Ishikawa (cell line): ENCODE results near the gene CBX8.

Source experiments
- CEBPB ChIP-seq: IDR thresholded peaks from 2 replicates; pipeline ENCODE4 v1.6.1; 2012
- EGR1 ChIP-seq: IDR thresholded peaks from 2 replicates; pipeline ENCODE4 v1.6.1; 2012
- FOXM1 ChIP-seq: IDR thresholded peaks from 2 replicates; pipeline ENCODE4 v1.6.1; 2012; ENCODE audit warnings: low read depth, borderline replicate concordance
- MAX ChIP-seq: IDR thresholded peaks from 2 replicates; pipeline ENCODE4 v1.6.1; 2012
- NFIC ChIP-seq: IDR thresholded peaks from 2 replicates; pipeline ENCODE4 v1.6.1; 2012
- RAD21 ChIP-seq: IDR thresholded peaks from 2 replicates; pipeline ENCODE4 v1.6.1; 2012; ENCODE audit warnings: low read depth
- TCF12 ChIP-seq: IDR thresholded peaks from 2 replicates; pipeline ENCODE4 v1.6.1; 2012; ENCODE audit warnings: low read depth
- ZBTB7A ChIP-seq: IDR thresholded peaks from 2 replicates; pipeline ENCODE4 v1.6.1; 2012; ENCODE audit warnings: low read depth
- TF ChIP-seq, protein P1 (sequence below): IDR thresholded peaks from 2 replicates; pipeline ENCODE4 v1.6.1; 2012; ENCODE audit warnings: low read depth, mild to moderate bottlenecking

DNA sequence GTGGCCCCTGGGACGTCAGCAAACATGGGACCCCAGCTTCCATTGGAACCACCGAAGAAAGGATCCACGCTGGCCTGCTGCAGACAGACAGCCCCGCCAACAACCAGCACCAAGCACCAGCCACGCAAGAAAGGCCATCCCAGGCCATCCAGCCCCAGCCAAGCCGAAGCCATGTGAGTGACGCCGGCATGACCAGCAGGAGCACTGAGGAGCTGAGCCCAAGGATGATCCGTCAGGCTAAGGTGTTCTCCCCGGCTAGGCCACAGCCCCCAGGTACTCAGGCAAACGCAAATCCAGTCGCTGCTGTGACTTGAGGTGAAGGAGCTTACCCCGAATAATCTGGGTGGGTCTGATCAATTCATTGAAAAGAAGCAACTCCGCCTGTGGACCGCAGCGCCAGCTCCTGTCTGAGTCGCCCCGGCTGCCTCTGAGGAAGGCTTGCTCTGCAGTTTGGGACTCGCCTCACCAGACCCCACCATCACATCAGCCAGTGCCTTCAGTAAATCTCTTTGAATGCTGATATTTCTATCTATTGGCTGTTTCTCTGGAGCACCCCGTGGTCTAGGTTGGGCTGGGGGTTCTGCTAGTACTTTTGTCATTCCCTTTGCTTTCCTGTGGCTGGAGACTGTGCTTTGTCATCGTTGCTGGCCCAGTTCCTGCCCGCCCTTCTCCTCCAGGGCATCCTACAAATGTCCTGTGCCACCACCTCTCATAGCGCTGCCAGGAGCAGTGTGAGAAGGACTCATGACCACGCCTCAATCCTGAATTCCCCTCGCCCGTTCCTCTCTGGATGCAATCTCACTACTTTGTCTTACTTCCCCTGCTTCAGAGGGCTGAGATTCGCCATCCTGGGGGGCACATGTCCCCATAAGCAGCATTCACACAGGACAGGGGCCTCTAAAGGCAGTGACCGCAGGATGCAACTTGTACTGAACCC, 27.0 kb downstream of the CBX8 start:
- TF ChIP-seq FOXM1 (no peak), RAD21 (no peak), ZBTB7A (no peak), CEBPB (no peak), EGR1 (no peak), TCF12 (no peak), NFIC (no peak), MAX (no peak)
- TF ChIP-seq, protein P1, sequence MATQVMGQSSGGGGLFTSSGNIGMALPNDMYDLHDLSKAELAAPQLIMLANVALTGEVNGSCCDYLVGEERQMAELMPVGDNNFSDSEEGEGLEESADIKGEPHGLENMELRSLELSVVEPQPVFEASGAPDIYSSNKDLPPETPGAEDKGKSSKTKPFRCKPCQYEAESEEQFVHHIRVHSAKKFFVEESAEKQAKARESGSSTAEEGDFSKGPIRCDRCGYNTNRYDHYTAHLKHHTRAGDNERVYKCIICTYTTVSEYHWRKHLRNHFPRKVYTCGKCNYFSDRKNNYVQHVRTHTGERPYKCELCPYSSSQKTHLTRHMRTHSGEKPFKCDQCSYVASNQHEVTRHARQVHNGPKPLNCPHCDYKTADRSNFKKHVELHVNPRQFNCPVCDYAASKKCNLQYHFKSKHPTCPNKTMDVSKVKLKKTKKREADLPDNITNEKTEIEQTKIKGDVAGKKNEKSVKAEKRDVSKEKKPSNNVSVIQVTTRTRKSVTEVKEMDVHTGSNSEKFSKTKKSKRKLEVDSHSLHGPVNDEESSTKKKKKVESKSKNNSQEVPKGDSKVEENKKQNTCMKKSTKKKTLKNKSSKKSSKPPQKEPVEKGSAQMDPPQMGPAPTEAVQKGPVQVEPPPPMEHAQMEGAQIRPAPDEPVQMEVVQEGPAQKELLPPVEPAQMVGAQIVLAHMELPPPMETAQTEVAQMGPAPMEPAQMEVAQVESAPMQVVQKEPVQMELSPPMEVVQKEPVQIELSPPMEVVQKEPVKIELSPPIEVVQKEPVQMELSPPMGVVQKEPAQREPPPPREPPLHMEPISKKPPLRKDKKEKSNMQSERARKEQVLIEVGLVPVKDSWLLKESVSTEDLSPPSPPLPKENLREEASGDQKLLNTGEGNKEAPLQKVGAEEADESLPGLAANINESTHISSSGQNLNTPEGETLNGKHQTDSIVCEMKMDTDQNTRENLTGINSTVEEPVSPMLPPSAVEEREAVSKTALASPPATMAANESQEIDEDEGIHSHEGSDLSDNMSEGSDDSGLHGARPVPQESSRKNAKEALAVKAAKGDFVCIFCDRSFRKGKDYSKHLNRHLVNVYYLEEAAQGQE = no peak
